Cardiac septum (tissue), 1 donor: ENCODE results near the gene WDR36. TPM values are rescaled to one million over a fixed set of nuclear protein-coding genes. Genes with fewer than 3 reads are reported as not detected.

ENCODE experiments used
- DNase-seq: peaks from one replicate; pipeline ENCODE4 v3.0.0-alpha.2; 2020; ENCODE audit warnings: low spot score
- intact Hi-C: fragments of 100-400 bp; cut with DNase I; formaldehyde crosslinking; loops from one replicate; pipeline ENCODE4 v1.14.0; 2022
- total RNA-seq: library from RNA; stranded (reverse); fragmentation: NEBNext Ultra II Directional; extraction: Animal tissue kit (Norgen Biotek cat#: 25700); gene quantifications from one replicate; pipeline ENCODE4 v1.2.1, GENCODE V29; 2021
- donor health status: DM: no; HTN: no; CAD: no.

WDR36 gene
- total RNA-seq, 1 donor from 2014 or later: 12.9 TPM

GRCh38 chr5:111095982-111096381 is 3.8 kb downstream of the WDR36 start:
- intact Hi-C loops: no loop called here
- DNase-seq: no peak

- no peak for DNase-seq
- intact Hi-C loops: no loop called here
Measured at GRCh38 chr5:111099058-111099778, 7.1 kb downstream of the WDR36 start.

- DNase-seq: no peak
Measured at GRCh38 chr5:111106320-111106948, 14.3 kb downstream of the WDR36 start.

GRCh38 chr5:111107371-111107770 is 15.2 kb downstream of the WDR36 start:
- intact Hi-C loops: no loop called here

More at GRCh38 chr5:111106320-111106948, 14.3 kb downstream of the WDR36 start:
- intact Hi-C loops: no loop called here

GRCh38 chr5:111111956-111112355 is 19.8 kb downstream of the WDR36 start:
- intact Hi-C loops: no loop called here
- DNase-seq: no peak

More at GRCh38 chr5:111107371-111107770, 15.2 kb downstream of the WDR36 start:
- DNase-seq: no peak

GRCh38 chr5:111113678-111114077 is 21.5 kb downstream of the WDR36 start:
- no peak for DNase-seq
- intact Hi-C loops: no loop called here

GRCh38 chr5:111115229-111115628 is 23.1 kb downstream of the WDR36 start:
- DNase-seq: no peak
- intact Hi-C loops: no loop called here

GRCh38 chr5:111116550-111116949 is 24.4 kb downstream of the WDR36 start:
- intact Hi-C loops: no loop called here
- no peak for DNase-seq

GRCh38 chr5:111117136-111117535 is 25.0 kb downstream of the WDR36 start:
- intact Hi-C loops: no loop called here
- no peak for DNase-seq

GRCh38 chr5:111119221-111119620 is 27.1 kb downstream of the WDR36 start:
- intact Hi-C loops: no loop called here
- no peak for DNase-seq

GRCh38 chr5:111119856-111120255 is 27.7 kb downstream of the WDR36 start:
- intact Hi-C loops: no loop called here
- no peak for DNase-seq

- intact Hi-C loops: no loop called here
- DNase-seq: no peak
Measured at GRCh38 chr5:111120911-111121310, 28.8 kb downstream of the WDR36 start.

GRCh38 chr5:111121926-111122325 is 29.8 kb downstream of the WDR36 start:
- intact Hi-C loops: no loop called here
- DNase-seq: no peak

GRCh38 chr5:111122398-111122797 is 30.2 kb downstream of the WDR36 start:
- DNase-seq: no peak
- intact Hi-C loops: no loop called here

GRCh38 chr5:111124793-111125192 is 32.6 kb downstream of the WDR36 start:
- no peak for DNase-seq
- intact Hi-C loops: no loop called here

- intact Hi-C loops: no loop called here
- DNase-seq: no peak
Measured at GRCh38 chr5:111126896-111127295, 34.7 kb downstream of the WDR36 start.

- intact Hi-C loops: no loop called here
Measured at GRCh38 chr5:111127453-111128195, 35.5 kb downstream of the WDR36 start.

GRCh38 chr5:111129938-111130337 is 37.8 kb downstream of the WDR36 start:
- intact Hi-C loops: no loop called here
- DNase-seq: no peak

More at GRCh38 chr5:111127453-111128195, 35.5 kb downstream of the WDR36 start:
- no peak for DNase-seq

GRCh38 chr5:111131356-111131755 is 39.2 kb downstream of the WDR36 start:
- intact Hi-C loops: no loop called here
- no peak for DNase-seq

- intact Hi-C loops: no loop called here
- no peak for DNase-seq
Measured at GRCh38 chr5:111132076-111132475, 39.9 kb downstream of the WDR36 start.
